HEK293T (cell line): ENCODE measurements around the gene SH3RF3.

ENCODE experiments used
- ARNT ChIP-seq: fragments of 450-650 bp; IDR thresholded peaks from 2 replicates; pipeline ENCODE4 v1.6.1; 2017; ENCODE audit warnings: mild to moderate bottlenecking
- FOXM1 ChIP-seq: fragments of 450-650 bp; IDR thresholded peaks from 2 replicates; pipeline ENCODE4 v1.6.1; 2017; ENCODE audit warnings: mild to moderate bottlenecking, borderline replicate concordance
- SUZ12 ChIP-seq: fragments of 450-650 bp; IDR thresholded peaks from 2 replicates; pipeline ENCODE4 v1.6.1; 2016; ENCODE audit warnings: mild to moderate bottlenecking
- TF ChIP-seq, protein P1 (sequence below): fragments of 450-650 bp; IDR thresholded peaks from 2 replicates; pipeline ENCODE4 v1.6.1; 2016

DNA sequence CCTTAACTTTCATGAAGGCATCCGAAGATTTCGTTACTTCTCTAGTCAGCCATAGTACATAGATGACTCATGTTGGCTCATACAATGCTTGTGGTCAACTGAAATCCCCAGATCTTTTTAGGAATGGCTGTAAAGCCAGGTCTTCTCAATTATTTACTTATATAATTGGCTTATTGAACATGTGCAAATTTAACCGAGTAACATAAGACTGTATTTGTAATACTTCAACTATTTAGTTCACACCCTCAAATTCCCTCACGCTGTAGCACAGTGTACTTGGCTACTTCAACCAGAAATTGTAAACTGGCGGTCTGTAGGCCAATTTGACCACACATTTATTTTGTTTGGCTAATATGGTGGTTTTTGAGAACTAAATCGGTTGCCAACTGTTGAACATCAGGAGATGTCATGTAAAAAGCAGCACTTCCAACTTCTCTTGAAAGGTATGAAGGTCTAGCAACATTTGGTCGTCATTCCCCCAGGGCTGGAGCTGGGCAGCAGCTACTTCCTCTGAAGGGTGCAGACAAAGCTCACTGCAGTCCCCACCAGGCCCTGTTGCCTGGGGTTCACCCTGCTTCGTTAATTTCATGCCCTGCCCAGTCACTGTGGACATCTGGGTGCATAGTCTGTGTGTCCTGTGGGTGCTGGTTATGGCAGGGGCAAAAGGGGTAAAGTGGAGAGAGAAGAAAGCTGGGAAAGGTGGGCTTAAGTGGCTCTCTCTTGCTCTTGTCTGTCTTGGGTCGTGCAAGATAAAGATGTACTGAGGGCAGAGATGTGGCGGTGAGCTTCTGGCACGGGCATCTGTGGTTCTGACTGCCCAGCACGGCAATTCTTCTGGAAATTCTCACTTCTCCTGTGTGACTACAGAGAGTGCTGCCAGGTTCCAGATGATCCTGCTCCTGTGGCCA lies 3.2 kb upstream of the SH3RF3 start:
- TF ChIP-seq, protein P1, sequence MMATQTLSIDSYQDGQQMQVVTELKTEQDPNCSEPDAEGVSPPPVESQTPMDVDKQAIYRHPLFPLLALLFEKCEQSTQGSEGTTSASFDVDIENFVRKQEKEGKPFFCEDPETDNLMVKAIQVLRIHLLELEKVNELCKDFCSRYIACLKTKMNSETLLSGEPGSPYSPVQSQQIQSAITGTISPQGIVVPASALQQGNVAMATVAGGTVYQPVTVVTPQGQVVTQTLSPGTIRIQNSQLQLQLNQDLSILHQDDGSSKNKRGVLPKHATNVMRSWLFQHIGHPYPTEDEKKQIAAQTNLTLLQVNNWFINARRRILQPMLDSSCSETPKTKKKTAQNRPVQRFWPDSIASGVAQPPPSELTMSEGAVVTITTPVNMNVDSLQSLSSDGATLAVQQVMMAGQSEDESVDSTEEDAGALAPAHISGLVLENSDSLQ, result no peak
- TF ChIP-seq ARNT (no peak), SUZ12 (no peak), FOXM1 (no peak)
